ENCODE data around the gene RTKN.

GRCh38 chr2:74424995-74425406 lies 16.7 kb downstream of the RTKN start:
- TF ChIP-seq CTCF (IDR thresholded peaks at IDR 0.05 in 4 of 5, conservative IDR thresholded peaks at IDR 0.05 in 1 of 5) = no peak
- TF ChIP-seq POLR2A (IDR thresholded peaks at IDR 0.05) = no peak
